ENCODE results near the gene PDE3A. TPM values are rescaled to one million over a fixed set of nuclear protein-coding genes. Genes with fewer than 3 reads are reported as not detected.

Gene PDE3A
- total RNA-seq, 1 experiment from 2014 or later: 2.8 TPM

GRCh38 chr12:20473133-20473532 is 104.8 kb downstream of the PDE3A start:
- POLR2A ChIA-PET: no interaction called here
- Mint-ChIP-seq H3K4me3 (no peak overlapping the region), H3K4me1 (peaks cover 11% of the 10 kb centered on the region; the same call in 1 of the 2 replicates), H3K9me3 (peaks cover 14% of the 10 kb centered on the region), H3K27ac (no peak overlapping the region), H3K27me3 (ENCODE audit: low read depth) (no peaks in the 10 kb centered on the region), H3K36me3 (peaks cover 10% of the 10 kb centered on the region)
- TF ChIP-seq ATF6 (CRISPR knock-in tag; IDR thresholded peaks at IDR 0.05) (no peak), CBFB (CRISPR knock-in tag; IDR thresholded peaks at IDR 0.05; ENCODE audit: low read depth) (no peak), ZNF532 (CRISPR knock-in tag; IDR thresholded peaks at IDR 0.05; ENCODE audit: borderline replicate concordance) (no peak), JUN (CRISPR knock-in tag; IDR thresholded peaks at IDR 0.05) (no peak), ZNF232 (CRISPR knock-in tag; IDR thresholded peaks at IDR 0.05) (no peak), GRHL2 (CRISPR knock-in tag; IDR thresholded peaks at IDR 0.05; ENCODE audit: insufficient replicate concordance, severe bottlenecking) (no peak), SMAD3 (CRISPR knock-in tag; IDR thresholded peaks at IDR 0.05; ENCODE audit: borderline replicate concordance) (no peak)
- CTCF ChIA-PET: no interaction called here
- no peak for ATAC-seq
- no peak for DNase-seq (ENCODE audit: low spot score)

- ATAC-seq (no peak), DNase-seq (ENCODE audit: low spot score) (no peak)
- CTCF ChIA-PET: no interaction called here
- peaks cover 10% of the 10 kb centered on the region for H3K36me3 Mint-ChIP-seq
- TF ChIP-seq RELA (CRISPR knock-in tag; IDR thresholded peaks at IDR 0.05; ENCODE audit: borderline replicate concordance): no peak
- TF ChIP-seq ZMAT4 (CRISPR knock-in tag; IDR thresholded peaks at IDR 0.05): no peak
- no peak for TF ChIP-seq ZNF263 (CRISPR knock-in tag; IDR thresholded peaks at IDR 0.05; ENCODE audit: low read depth)
- no peak for TF ChIP-seq JUN (CRISPR knock-in tag; IDR thresholded peaks at IDR 0.05)
- TF ChIP-seq SMAD3 (CRISPR knock-in tag; IDR thresholded peaks at IDR 0.05; ENCODE audit: borderline replicate concordance): no peak
- no peak for TF ChIP-seq ERG (CRISPR knock-in tag; IDR thresholded peaks at IDR 0.05)
- no peak for TF ChIP-seq ELF4 (CRISPR knock-in tag; IDR thresholded peaks at IDR 0.05; ENCODE audit: low read depth)
- TF ChIP-seq STAT6 (CRISPR knock-in tag; conservative IDR thresholded peaks at IDR 0.05; ENCODE audit: low read depth): no peak
- TF ChIP-seq FOXP1 (CRISPR knock-in tag; IDR thresholded peaks at IDR 0.05; ENCODE audit: borderline replicate concordance): no peak
- TF ChIP-seq EMX1 (CRISPR knock-in tag; IDR thresholded peaks at IDR 0.05): no peak
- TF ChIP-seq ZNF232 (CRISPR knock-in tag; IDR thresholded peaks at IDR 0.05): no peak
- TF ChIP-seq USF2 (CRISPR knock-in tag; IDR thresholded peaks at IDR 0.05): no peak
- no peak for TF ChIP-seq NR1H2 (CRISPR knock-in tag; IDR thresholded peaks at IDR 0.05)
- no peak for TF ChIP-seq CBFB (CRISPR knock-in tag; IDR thresholded peaks at IDR 0.05; ENCODE audit: low read depth)
- TF ChIP-seq SP1 (CRISPR knock-in tag; conservative IDR thresholded peaks at IDR 0.05): no peak
- TF ChIP-seq HMGXB4 (CRISPR knock-in tag; IDR thresholded peaks at IDR 0.05): no peak
- no peak for TF ChIP-seq HMGA2 (CRISPR knock-in tag; IDR thresholded peaks at IDR 0.05)
- H3K4me3 Mint-ChIP-seq: no peak overlapping the region
- H3K9me3 Mint-ChIP-seq: peaks cover 14% of the 10 kb centered on the region
- POLR2A ChIA-PET: no interaction called here
- peak overlapping the region; percentile 29 for H3K27ac Mint-ChIP-seq
- H3K27me3 Mint-ChIP-seq (ENCODE audit: low read depth): no peaks in the 10 kb centered on the region
- peaks cover 11% of the 10 kb centered on the region; the same call in 1 of the 2 replicates for H3K4me1 Mint-ChIP-seq
Measured at GRCh38 chr12:20474016-20474415, 105.7 kb downstream of the PDE3A start.
